Astrocyte of the cerebellum (primary cell): Measurements from ENCODE around the gene GSTA1.
A peak's percentile ranks its signal among the peaks of the same experiment; 100 is the strongest.
"Not testable (repeated sequence)": the region's sequence is repeated elsewhere in the genome, so short reads cannot be mapped to it uniquely, and the experiment has no call there.

Experiments
- DNase-seq: peaks from one replicate; pipeline ENCODE4 v3.0.0-alpha.2; 2011; ENCODE audit warnings: low read depth
- H3K4me3 ChIP-seq: 2 replicates; pipeline ENCODE4 v1.5.1; 2011; ENCODE audit warnings: mild to moderate bottlenecking, low read depth, low read length, moderate library complexity
- CTCF ChIP-seq: IDR thresholded peaks from 2 replicates; pipeline ENCODE4 v1.5.1; 2012; ENCODE audit warnings: low read length, low read depth, moderate library complexity, mild to moderate bottlenecking; ENCODE audit errors: missing control alignments
- in situ Hi-C: cut with HindIII; loops from 2 replicates; pipeline ENCODE4 v1.10.0; 2017; ENCODE audit warnings: low sequenced_read_pairs

Gene GSTA1

DNA sequence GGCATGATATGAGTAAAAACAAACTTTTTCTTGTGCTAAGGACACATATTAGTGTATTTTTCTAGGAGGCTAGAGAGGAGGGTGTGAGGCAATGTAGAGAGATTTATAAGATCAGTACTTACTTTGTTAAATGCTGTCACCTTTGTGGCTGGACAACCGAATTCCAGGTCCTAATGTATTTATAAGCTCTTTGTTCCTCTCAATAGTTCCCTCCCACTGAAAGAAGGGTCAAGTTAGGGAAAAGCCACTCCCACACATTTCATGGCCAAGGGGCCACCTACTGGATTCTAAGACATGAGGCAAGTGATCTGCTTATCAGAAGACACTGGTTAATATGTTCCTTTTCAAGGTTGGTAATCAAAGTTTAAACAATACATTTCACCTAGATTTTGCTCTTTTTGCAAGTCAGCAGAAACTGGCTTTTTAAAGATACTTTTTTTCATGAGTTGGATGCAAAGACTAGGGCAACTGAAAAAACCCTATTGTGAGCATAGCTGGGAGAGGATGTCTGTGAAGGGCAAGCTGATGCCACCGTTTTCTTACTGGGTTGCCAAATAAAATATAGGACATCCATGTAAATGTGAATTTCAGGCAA lies 40.2 kb downstream of the GSTA1 start, which contains the start of gene GSTA2:
TSS of gene GSTA2 (minus strand) at position 154 of the 595 bp plus-strand sequence. CDS start 5,528 bp downstream, outside the sequence.
- H3K4me3 ChIP-seq, in situ Hi-C loops, DNase-seq: not testable (repeated sequence)

DNA sequence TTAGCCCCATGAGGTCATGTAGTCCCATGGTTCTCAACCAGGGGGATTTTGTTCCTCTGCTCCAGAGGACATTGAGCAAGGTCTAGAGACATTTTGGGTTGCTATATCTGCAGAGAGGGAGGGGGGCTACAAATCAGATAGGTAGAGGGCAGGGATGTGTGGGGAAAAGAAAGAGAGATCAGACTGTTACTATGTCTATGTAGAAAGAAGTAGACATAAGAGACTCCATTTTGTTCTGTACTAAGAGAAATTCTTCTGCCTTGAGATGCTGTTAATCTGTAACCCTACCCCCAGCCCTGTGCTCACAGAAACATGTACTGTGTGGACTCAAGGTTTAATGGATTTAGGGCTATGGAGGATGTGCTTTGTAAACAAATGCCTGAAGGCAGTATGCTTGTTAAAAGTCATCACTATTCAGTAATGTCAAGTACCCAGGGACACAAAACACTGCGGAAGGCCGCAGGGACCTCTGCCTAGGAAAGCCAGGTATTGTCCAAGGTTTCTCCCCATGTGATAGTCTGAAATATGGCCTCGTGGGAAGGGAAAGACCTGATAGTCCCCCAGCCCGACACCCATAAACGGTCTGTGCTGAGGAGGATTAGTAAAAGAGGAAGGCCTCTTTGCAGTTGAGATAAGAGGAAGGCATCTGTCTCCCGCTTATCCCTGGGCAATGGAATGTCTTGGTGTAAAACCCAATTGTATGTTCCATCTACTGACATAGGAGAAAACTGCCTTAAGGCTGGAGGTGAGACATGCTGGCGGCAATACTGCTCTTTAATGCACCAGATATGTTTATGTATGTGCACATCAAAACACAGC lies 41.7 kb downstream of the GSTA1 start:
- H3K4me3 ChIP-seq, in situ Hi-C loops, DNase-seq: not testable (repeated sequence)

DNA sequence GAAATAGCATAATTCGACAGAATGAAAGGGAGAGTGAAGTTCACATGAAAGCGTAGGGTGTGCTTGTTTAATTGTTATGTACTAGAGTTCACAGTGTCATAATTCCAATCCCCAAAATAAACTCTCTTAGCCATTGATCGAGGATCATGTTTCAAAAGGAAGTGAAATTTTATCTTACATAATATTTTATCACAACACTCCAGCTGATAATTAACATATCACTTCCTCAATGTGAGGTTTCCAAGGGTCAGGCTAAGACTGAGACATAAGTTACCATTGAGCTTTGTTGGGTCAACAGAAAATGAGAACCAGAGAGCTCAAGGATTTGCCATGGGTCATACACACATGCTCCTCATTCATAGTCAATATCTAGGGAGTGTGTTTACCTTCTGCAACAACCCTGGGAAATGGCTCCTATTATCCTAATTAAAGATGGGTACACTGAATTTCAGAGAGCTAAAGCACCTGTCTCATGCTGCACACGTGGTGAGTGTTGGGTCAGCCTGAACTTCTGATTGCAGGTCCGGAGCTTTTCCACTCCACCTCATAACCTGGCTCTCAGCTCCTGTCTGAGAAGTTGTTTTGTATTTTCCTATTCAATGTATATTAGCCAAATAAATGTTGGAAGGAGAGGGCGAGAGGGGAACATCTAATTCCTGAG lies 43.4 kb downstream of the GSTA1 start:
- in situ Hi-C loops: no loop called here
- no peak overlapping the region for H3K4me3 ChIP-seq
- no peak for TF ChIP-seq CTCF
- DNase-seq: no peak

GRCh38 chr6:52759085-52759484 lies 44.5 kb downstream of the GSTA1 start:
- no peak for TF ChIP-seq CTCF
- no peak for DNase-seq
- in situ Hi-C loops: no loop called here

GRCh38 chr6:52757651-52758338 lies 45.8 kb downstream of the GSTA1 start:
- in situ Hi-C loops, H3K4me3 ChIP-seq: not testable (repeated sequence)
- peak; percentile 93 for DNase-seq

More at GRCh38 chr6:52759085-52759484, 44.5 kb downstream of the GSTA1 start:
- no peak overlapping the region for H3K4me3 ChIP-seq

GRCh38 chr6:52754443-52754842 lies 49.2 kb downstream of the GSTA1 start:
- no peak for DNase-seq
- no peak for TF ChIP-seq CTCF
- no peak overlapping the region for H3K4me3 ChIP-seq
- in situ Hi-C loops: no loop called here

GRCh38 chr6:52753137-52753536 lies 50.5 kb downstream of the GSTA1 start:
- in situ Hi-C loops, H3K4me3 ChIP-seq, DNase-seq: not testable (repeated sequence)

GRCh38 chr6:52752310-52752709 lies 51.3 kb downstream of the GSTA1 start:
- no peak for DNase-seq
- H3K4me3 ChIP-seq: no peak overlapping the region
- TF ChIP-seq CTCF: no peak
- in situ Hi-C loops: no loop called here
